Measurements from ENCODE around the gene ZNF281.

ZNF281 gene

DNA sequence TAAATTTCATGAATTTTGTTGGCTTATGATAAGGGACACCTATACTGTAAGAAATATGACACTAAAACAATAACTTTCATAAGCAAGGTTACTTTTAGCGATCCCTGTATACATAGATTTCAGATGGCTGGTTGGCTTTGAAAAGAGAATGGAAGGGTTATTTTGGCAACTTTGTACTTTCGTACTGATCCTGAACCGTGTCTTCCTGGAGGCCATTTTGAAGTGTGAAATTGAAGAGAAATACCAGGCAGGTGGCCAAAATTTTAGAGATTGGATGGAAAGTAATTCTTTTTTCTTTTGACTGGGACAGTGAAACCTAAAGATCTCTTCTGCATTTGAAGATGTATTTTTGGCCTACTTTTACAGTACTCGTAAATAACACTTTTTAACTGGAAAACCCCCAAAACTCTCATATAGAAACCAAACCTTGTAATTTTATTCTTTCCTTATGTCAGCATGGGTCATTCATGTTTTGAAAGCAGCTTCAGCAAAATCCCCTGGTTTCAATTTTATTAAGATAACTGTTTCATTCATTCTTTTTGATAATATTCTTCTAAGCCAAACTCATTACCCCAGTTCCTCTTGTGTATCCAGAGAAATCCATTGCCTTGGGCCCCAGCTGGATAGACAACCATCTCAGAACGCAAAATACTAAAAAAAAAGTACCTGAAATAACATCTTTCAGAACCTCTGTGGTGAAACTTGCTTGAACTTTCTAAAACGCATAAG lies 38.4 kb upstream of the ZNF281 start:
- no peaks in the 10 kb centered on the region for H3F3A ChIP-seq (ENCODE audit: low read depth)
- no peaks in the 10 kb centered on the region for H4K20me1 ChIP-seq (ENCODE audit: insufficient read depth, low read length, poor library complexity, severe bottlenecking)
- no peak overlapping the region for H3K4me3 ChIP-seq (ENCODE audit: low read length, poor library complexity, severe bottlenecking)
- H3K9ac ChIP-seq (ENCODE audit: low read depth, low read length, poor library complexity, severe bottlenecking), result no peak overlapping the region
- no peaks in the 10 kb centered on the region for H3K9me3 ChIP-seq (ENCODE audit: insufficient read depth, low read depth, low read length)
- no peaks in the 10 kb centered on the region for H3K4me1 ChIP-seq (ENCODE audit: insufficient read depth, low read length, poor library complexity, severe bottlenecking)
- H3K36me3 ChIP-seq (ENCODE audit: insufficient read depth, low read length), result no peaks in the 10 kb centered on the region
- H3K9me2 ChIP-seq (replicated peaks; ENCODE audit: low read depth, low read length), result no peaks in the 10 kb centered on the region
- no peak overlapping the region for H2AFZ ChIP-seq (ENCODE audit: low read length)
- H3K79me2 ChIP-seq (ENCODE audit: insufficient read depth, low read length), result no peaks in the 10 kb centered on the region
- no peak overlapping the region for H3K4me2 ChIP-seq (ENCODE audit: low read depth, low read length, poor library complexity, severe bottlenecking)
- no peak for TF ChIP-seq EZH2phosphoT487 (IDR thresholded peaks at IDR 0.05; ENCODE audit: borderline replicate concordance)
- TF ChIP-seq, protein P1, sequence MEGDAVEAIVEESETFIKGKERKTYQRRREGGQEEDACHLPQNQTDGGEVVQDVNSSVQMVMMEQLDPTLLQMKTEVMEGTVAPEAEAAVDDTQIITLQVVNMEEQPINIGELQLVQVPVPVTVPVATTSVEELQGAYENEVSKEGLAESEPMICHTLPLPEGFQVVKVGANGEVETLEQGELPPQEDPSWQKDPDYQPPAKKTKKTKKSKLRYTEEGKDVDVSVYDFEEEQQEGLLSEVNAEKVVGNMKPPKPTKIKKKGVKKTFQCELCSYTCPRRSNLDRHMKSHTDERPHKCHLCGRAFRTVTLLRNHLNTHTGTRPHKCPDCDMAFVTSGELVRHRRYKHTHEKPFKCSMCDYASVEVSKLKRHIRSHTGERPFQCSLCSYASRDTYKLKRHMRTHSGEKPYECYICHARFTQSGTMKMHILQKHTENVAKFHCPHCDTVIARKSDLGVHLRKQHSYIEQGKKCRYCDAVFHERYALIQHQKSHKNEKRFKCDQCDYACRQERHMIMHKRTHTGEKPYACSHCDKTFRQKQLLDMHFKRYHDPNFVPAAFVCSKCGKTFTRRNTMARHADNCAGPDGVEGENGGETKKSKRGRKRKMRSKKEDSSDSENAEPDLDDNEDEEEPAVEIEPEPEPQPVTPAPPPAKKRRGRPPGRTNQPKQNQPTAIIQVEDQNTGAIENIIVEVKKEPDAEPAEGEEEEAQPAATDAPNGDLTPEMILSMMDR (conservative IDR thresholded peaks at IDR 0.05; ENCODE audit: low read length), result no peak
- H3K27me3 ChIP-seq (ENCODE audit: insufficient read depth, low read length, poor library complexity, severe bottlenecking), result no peaks in the 10 kb centered on the region

DNA sequence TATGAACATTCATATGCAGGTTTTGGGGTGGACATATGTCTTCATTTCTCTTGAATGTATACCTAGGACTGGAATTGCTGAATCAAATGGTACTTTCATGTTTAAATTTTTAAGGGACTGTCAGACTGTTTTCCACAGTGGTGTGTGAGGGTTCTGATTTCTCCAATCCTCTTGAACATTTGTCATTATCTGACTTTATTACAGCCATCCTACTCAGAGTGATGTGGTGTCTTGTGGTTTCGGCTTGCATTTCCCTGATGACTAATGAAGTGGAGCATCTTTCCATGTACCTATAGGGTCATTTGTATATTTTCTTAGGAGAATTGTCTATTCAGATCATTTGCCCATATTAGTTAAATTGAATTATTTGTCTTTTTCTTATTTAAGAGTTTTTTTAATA lies 35.4 kb upstream of the ZNF281 start:
- no peak overlapping the region for H3K9ac ChIP-seq (ENCODE audit: low read depth, low read length, poor library complexity, severe bottlenecking)
- TF ChIP-seq EZH2phosphoT487 (IDR thresholded peaks at IDR 0.05; ENCODE audit: borderline replicate concordance), result no peak
- TF ChIP-seq, protein P1 (conservative IDR thresholded peaks at IDR 0.05; ENCODE audit: low read length), result no peak
- H3K9me3 ChIP-seq (ENCODE audit: insufficient read depth, low read depth, low read length), result no peaks in the 10 kb centered on the region

DNA sequence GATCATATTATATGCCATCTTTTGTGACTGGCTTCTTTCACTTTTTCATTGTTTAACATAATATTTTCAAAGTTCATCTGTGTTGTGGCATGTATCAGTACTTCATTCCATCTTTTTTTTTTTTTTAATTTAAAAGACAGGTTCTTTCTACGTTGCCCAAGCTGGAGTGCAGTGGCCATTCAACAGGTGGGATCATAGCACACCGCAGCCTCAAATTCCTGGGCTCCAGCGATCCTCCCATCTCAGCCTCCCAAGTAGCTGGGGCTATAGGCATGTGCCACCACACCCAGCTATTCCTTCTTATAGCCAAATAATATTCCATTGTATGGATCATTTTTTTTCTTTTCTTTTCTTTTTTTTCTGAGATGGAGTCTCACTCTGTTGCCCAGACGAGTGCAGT lies 34.6 kb upstream of the ZNF281 start:
- H4K20me1 ChIP-seq (ENCODE audit: insufficient read depth, low read length, poor library complexity, severe bottlenecking), result no peaks in the 10 kb centered on the region

More for the DNA sequence above, 35.4 kb upstream of the ZNF281 start:
- H2AFZ ChIP-seq (ENCODE audit: low read length), result no peak overlapping the region
- H3K4me2 ChIP-seq (ENCODE audit: low read depth, low read length, poor library complexity, severe bottlenecking), result no peak overlapping the region
- no peaks in the 10 kb centered on the region for H3F3A ChIP-seq (ENCODE audit: low read depth)
- no peaks in the 10 kb centered on the region for H3K27me3 ChIP-seq (ENCODE audit: insufficient read depth, low read length, poor library complexity, severe bottlenecking)
- H3K79me2 ChIP-seq (ENCODE audit: insufficient read depth, low read length), result no peaks in the 10 kb centered on the region
- H3K9me2 ChIP-seq (replicated peaks; ENCODE audit: low read depth, low read length), result no peaks in the 10 kb centered on the region
- H3K36me3 ChIP-seq (ENCODE audit: insufficient read depth, low read length), result no peaks in the 10 kb centered on the region
- H3K4me1 ChIP-seq (ENCODE audit: insufficient read depth, low read length, poor library complexity, severe bottlenecking), result no peaks in the 10 kb centered on the region
- no peaks in the 10 kb centered on the region for H4K20me1 ChIP-seq (ENCODE audit: insufficient read depth, low read length, poor library complexity, severe bottlenecking)
- H3K4me3 ChIP-seq (ENCODE audit: low read length, poor library complexity, severe bottlenecking), result no peak overlapping the region

More for the DNA sequence above, 34.6 kb upstream of the ZNF281 start:
- Histone ChIP-seq H3K4me2 (ENCODE audit: low read depth, low read length, poor library complexity, severe bottlenecking) (no peak overlapping the region), H3K79me2 (ENCODE audit: insufficient read depth, low read length) (no peaks in the 10 kb centered on the region), H3K9me2 (replicated peaks; ENCODE audit: low read depth, low read length) (no peaks in the 10 kb centered on the region), H3K9ac (ENCODE audit: low read depth, low read length, poor library complexity, severe bottlenecking) (no peak overlapping the region), H3F3A (ENCODE audit: low read depth) (no peaks in the 10 kb centered on the region), H3K4me1 (ENCODE audit: insufficient read depth, low read length, poor library complexity, severe bottlenecking) (no peaks in the 10 kb centered on the region), H3K27me3 (ENCODE audit: insufficient read depth, low read length, poor library complexity, severe bottlenecking) (no peaks in the 10 kb centered on the region), H3K4me3 (ENCODE audit: low read length, poor library complexity, severe bottlenecking) (no peak overlapping the region), H3K36me3 (ENCODE audit: insufficient read depth, low read length) (no peaks in the 10 kb centered on the region), H3K9me3 (ENCODE audit: insufficient read depth, low read depth, low read length) (no peaks in the 10 kb centered on the region), H2AFZ (ENCODE audit: low read length) (no peak overlapping the region)
- no peak for TF ChIP-seq EZH2phosphoT487 (IDR thresholded peaks at IDR 0.05; ENCODE audit: borderline replicate concordance)
- TF ChIP-seq, protein P1 (conservative IDR thresholded peaks at IDR 0.05; ENCODE audit: low read length), result no peak

All from Loucy (cell line).